GM18867 (cell line): ENCODE results near the gene NME2.
"Not testable (repeated sequence)": the region's sequence is repeated elsewhere in the genome, so short reads cannot be mapped to it uniquely, and the experiment has no call there.

ENCODE experiments used
- ATAC-seq: cut with Tn5 transposase; IDR thresholded peaks from one replicate; pipeline ENCODE4 v1.9.1; 2021; ENCODE audit warnings: mild to moderate bottlenecking, moderate library complexity; ENCODE audit not compliant: unreplicated experiment

The NME2 gene

DNA sequence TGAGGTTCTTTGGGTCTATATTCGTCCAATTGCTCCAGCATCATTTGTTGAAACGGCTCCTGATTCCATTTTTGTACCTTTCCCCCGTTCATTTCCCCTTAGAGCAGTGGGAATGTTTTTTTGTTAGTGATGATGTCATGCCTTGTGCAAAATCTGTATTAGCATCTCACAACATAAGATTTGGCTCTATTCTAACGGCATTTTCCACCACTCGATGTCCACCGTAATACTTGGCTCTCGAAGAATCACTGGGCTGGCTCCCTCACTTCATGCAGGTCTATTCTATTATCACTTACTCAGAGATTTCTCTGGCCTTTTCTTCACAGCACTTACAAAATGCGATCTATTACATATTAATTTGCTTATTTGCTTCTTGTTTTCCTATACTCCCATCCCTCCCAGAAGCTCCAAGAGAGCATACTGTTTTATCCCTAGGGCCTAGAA, 13.4 kb upstream of the NME2 start:
- peak; percentile 2 for ATAC-seq

DNA sequence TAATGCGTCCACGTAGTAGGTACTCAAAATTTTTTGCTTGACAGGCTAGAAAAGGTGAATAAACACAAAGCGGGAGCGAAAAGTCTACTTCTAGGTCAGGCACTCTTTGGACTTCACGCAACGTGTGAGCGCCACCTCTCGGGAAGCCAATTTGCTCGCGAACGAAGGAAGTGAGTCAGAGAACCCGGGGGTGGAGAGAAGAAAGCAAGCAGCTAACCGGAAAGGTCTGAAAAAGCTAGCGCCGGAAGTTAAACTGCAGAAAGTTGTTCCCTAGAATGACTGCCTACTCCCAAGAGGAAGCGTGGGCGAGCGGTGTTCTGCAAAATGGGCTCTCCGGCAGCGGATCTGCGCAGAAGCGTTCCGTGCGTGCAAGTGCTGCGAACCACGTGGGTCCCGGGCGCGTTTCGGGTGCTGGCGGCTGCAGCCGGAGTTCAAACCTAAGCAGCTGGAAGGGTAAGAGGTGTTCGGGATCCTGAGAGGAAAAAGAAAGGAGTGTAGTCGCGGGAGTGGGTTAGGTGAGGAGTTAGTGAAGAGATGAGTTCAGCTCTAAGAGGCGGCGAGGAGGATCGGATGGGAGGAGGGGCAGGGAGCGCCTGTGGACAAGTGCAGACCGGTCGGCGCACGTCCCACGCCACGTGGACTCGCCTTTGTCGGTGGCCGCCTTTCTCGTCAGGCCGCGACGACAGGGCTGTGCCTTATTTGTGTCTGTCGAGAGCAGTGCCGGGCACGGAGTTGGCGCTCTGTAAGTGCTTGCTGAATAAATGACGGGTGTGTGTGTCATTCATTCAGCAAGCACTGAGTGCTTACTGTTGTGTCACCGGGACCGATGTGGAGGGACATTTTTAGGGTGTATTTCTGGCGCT, 12.8 kb upstream of the NME2 start, which contains the start of gene NME1:
NME1 (plus strand) TSS at position 350 of the 863 bp plus-strand sequence. CDS start 2,096 bp downstream, outside the sequence.
- peak; percentile 94 for ATAC-seq

GRCh38 chr17:51154176-51154575, 12.0 kb upstream of the NME2 start:
- no peak for ATAC-seq

- no peak for ATAC-seq
Measured at GRCh38 chr17:51155416-51155815, 10.8 kb upstream of the NME2 start.

DNA sequence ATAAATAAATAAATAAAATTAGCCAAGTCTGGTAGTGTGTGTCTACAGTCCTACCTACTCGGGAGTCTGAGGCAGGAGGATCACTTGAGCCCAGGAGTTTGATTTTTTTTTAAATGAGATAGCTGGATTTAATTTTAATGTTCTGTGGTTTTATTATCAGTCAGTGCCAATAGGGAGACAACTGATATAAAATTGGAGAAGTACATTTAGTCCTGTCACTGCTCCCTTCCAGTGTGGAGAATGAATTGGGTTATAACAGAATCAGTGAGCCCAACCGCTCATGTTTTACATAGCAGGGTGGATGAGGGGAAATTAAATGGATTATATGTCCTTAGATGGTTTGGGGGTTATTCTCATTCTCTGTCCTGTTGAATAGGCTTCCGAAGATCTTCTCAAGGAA, 6.6 kb upstream of the NME2 start:
- ATAC-seq, result no peak

GRCh38 chr17:51161541-51161940, 4.7 kb upstream of the NME2 start:
- ATAC-seq, result no peak

GRCh38 chr17:51164911-51165679, 1.1 kb upstream of the NME2 start:
- no peak for ATAC-seq

- peak; percentile 24 for ATAC-seq
Measured at GRCh38 chr17:51165680-51166197, 472 bp upstream of the NME2 start.

DNA sequence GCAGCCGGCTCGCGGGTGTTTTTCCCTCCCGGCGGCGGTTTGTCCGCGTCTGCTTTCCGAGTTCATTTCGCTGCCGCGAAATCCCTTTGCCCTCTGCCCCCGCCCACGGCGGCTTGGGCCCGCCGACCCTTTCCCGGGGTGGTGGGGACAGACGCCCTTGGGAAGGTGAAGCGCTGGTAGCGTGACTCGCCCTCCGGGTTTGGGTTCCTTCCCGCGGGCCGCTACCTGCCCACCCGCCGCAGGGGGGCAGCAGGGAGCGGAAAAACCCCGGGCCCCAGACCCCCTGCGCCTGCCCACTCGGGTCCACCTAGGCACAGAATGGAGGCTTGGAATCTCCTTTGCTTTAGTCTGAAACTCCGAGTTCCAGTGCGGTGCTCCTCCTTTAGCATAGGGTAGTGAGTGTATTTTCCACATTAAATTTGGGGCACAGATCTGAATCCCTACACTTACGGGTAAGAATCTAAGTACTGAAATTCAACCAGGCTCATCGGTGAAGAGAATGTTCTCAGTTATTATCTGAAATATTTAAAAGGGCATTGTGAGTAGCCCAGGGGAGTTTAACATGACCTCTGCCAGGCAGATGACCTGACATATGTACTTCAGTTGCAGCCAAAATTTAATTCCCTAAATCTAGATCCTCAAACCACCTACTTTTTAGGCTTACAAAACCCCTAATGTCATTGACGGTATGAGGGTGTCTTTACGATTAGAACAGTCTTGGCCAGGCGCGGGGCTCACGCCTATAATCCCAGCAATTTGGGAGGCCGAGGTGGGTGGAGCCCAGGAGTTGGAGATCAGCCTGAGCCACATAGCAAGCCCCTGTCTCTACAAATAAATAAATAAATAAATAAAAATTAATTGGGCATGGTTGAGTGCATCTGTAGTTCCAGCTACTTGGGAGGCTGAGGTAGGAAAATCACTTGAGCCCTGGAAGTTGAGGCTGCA, 1.0 kb downstream of the NME2 start:
- peak; percentile 45 for ATAC-seq

DNA sequence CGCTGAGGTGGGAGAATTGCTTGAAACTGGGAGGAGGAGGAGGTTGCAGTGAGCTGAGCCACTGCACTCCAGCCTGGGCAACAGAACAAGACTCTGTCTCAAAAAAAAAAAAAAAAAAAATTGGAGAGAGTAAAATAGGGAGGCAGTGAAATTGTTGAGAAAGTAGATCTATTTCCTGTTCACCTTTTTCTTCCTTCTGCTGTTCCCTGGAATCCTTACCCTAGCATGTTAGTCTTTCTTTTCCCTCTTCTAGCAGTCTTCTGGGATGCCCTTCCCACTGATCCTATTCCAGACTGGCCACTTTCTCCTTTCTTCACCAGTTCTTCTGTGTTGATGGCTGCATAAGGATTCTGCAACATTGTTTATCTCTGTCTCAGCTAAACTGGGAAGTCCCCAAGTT, 3.1 kb downstream of the NME2 start:
- ATAC-seq, result no peak

DNA sequence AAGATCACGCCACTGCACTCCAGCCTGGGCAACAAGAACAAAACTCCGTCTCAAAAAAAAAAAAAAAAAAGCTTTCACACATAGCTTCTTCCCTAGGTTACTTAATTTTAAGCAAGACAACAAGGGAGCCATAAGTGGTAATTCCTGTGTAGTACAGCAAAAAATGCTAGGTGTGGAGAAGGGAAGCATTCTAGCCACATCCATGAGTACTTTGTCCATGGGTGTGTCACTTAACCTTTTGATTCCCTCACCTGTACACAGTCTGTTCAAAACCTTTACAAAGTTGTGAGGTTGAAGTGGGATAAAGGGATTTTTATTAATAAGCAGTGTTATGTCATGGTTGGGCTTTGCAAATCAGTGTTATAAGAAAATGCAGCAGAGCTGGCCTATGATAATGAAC, 4.5 kb downstream of the NME2 start:
- no peak for ATAC-seq

DNA sequence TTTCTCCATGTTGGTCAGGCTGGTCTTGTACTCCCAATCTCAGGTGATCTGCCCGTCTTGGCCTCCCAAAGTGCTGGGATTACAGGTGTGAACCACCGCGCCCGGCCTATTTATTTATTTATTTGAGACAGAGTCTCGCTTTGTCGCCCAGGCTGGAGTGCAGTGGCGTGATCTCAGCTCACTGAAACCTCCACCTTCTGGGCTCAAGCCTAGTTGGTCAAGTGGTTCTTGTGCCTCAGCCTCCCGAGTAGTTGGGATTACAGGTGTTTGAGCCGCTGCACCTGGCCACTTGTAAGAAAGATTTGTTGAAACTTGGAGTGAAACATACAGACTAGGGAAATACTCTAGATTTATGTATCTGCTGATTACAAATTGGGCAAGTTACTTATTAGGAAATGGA, 5.8 kb downstream of the NME2 start:
- ATAC-seq, result not testable (repeated sequence)

DNA sequence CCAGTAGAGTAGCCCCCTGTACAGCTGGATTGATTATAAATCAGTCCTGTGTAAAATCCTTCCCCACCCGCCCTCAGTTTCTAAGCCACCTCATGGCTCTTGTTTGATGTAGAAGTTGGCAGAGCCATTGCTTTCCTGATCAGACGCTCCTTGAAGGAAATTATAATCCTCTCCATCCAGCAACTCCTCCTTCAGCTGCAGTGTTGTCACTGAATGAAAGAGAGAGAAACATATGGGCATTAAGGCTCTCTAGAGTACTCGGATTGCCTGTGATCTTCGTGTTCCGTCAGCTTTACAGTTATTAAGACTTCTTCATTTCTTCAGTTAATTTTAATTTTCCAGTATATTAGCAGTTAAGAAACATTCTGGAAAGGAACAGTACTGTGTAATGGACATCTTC, 14.3 kb downstream of the NME2 start:
- no peak for ATAC-seq

GRCh38 chr17:51184124-51184523, 17.9 kb downstream of the NME2 start:
- no peak for ATAC-seq

GRCh38 chr17:51185763-51186332, 19.6 kb downstream of the NME2 start:
- no peak for ATAC-seq

GRCh38 chr17:51188271-51188833, 22.1 kb downstream of the NME2 start:
- no peak for ATAC-seq

- ATAC-seq, result no peak
Measured at GRCh38 chr17:51189162-51189561, 23.0 kb downstream of the NME2 start.

DNA sequence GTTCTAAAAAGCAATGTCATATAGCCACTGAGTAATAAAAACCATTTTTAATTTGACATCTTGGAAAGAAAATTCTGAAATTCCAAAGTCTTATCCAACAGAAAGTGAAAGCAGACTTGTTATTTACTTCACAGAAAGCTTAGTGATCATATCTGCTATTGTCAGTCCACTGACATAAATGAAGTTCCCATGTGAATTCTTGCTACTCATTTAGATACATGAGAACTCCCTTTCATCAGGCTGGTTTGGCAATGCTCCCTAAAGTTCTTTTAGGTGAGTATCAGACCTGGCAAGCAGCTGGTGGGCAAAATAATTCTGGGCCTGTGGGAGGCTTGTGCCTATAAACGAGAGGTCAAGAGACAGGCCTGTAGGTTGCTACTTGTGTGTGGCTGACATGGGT, 23.4 kb downstream of the NME2 start:
- ATAC-seq, result no peak

DNA sequence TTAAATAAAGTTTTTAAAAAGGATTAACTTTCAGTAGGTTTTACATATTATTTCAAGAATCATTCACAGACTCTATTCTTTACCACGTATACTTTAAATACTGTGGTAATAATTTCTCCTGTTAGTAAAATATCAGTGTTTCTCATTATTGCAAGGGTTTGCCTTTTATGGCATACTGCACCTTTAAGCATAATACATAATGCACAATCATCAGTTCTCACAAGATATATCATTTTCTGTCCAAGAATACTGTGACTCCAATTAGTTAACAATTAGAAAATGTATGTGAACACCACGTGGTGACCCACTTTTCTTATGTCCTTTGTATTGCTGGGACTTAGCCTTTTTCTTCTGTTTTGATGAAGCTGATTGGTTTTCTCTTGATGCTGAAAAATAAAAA, 25.7 kb downstream of the NME2 start:
- ATAC-seq, result no peak

DNA sequence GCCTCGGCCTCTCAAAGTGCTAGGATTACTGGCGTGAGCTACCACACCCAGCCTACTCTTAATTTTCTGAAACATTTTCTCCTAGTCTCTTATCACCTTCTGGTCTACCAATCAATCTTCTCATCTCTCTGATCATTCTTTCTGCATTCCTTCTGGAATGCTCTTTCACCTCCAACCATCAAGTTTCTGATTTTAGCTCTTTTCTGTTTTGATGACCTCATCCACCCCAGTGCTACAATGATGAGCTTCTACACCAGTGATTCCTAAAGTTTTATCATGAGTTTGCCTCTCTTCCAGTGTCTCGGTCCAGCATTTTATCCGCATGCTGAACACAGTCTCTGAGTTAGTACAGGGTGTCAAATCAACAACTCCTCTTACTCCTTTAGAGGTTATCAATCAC, 31.5 kb downstream of the NME2 start:
- no peak for ATAC-seq
